Stimulated activated CD8-positive, alpha-beta memory T cell treated with anti-CD3 and anti-CD28 coated beads, Interleukin-7, amount 100 ng/mL, for 24 hours (primary cell): ENCODE results near the gene NTN3.

ENCODE experiments used
- DNase-seq: peaks from one replicate; pipeline ENCODE4 v3.0.0-alpha.2; 2020; ENCODE audit warnings: low read depth

The NTN3 gene

GRCh38 chr16:2514333-2515179 is 43.5 kb downstream of the NTN3 start:
- DNase-seq = no peak

- no peak for DNase-seq
These were observed 44.2 kb downstream of the NTN3 start for GRCh38 chr16:2515180-2515851.

GRCh38 chr16:2516391-2517240 is 45.5 kb downstream of the NTN3 start:
- DNase-seq = no peak

- no peak for DNase-seq
These were observed 47.0 kb downstream of the NTN3 start for GRCh38 chr16:2517954-2518605.

- DNase-seq = no peak
These were observed 48.0 kb downstream of the NTN3 start for GRCh38 chr16:2518823-2519710.

- DNase-seq = no peak
These were observed 48.6 kb downstream of the NTN3 start for GRCh38 chr16:2519711-2520080.

GRCh38 chr16:2520097-2520783 is 49.1 kb downstream of the NTN3 start, which contains the start of gene AMDHD2:
AMDHD2 (plus strand) TSS chr16:2520371; CDS start chr16:2520459, 88 bp downstream.
- DNase-seq = peak; percentile 76

GRCh38 chr16:2520784-2521531 is 49.9 kb downstream of the NTN3 start:
- no peak for DNase-seq
